ENCODE data around the gene PLAC9.

PLAC9 gene

GRCh38 chr10:80164596-80164995 lies 32.1 kb downstream of the PLAC9 start:
- TF ChIP-seq, protein P1, sequence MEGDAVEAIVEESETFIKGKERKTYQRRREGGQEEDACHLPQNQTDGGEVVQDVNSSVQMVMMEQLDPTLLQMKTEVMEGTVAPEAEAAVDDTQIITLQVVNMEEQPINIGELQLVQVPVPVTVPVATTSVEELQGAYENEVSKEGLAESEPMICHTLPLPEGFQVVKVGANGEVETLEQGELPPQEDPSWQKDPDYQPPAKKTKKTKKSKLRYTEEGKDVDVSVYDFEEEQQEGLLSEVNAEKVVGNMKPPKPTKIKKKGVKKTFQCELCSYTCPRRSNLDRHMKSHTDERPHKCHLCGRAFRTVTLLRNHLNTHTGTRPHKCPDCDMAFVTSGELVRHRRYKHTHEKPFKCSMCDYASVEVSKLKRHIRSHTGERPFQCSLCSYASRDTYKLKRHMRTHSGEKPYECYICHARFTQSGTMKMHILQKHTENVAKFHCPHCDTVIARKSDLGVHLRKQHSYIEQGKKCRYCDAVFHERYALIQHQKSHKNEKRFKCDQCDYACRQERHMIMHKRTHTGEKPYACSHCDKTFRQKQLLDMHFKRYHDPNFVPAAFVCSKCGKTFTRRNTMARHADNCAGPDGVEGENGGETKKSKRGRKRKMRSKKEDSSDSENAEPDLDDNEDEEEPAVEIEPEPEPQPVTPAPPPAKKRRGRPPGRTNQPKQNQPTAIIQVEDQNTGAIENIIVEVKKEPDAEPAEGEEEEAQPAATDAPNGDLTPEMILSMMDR (conservative IDR thresholded peaks at IDR 0.05) = no peak
- H3K27ac ChIP-seq = no peak overlapping the region

DNA sequence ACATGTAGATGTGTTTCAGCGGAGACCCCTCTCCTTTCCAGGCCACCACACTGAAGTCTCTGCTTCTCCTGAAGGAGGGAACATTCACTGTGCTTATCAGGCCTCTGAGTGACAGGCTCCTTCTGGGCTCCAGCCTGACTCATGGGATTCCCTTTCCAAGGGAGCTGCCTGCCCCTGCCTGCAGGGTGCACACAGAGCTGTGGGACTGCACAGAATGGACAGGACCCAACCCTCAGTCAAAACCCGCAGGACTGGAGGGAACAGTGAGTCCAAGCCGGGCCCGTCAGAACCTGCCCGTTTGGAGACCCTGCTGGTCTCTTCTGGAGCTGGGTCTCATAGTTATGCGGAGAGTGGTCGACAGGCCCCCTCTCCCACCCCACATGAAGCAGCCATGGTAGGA lies 32.6 kb downstream of the PLAC9 start:
- no peak overlapping the region for H3K27ac ChIP-seq
- TF ChIP-seq, protein P1 (conservative IDR thresholded peaks at IDR 0.05) = no peak

DNA sequence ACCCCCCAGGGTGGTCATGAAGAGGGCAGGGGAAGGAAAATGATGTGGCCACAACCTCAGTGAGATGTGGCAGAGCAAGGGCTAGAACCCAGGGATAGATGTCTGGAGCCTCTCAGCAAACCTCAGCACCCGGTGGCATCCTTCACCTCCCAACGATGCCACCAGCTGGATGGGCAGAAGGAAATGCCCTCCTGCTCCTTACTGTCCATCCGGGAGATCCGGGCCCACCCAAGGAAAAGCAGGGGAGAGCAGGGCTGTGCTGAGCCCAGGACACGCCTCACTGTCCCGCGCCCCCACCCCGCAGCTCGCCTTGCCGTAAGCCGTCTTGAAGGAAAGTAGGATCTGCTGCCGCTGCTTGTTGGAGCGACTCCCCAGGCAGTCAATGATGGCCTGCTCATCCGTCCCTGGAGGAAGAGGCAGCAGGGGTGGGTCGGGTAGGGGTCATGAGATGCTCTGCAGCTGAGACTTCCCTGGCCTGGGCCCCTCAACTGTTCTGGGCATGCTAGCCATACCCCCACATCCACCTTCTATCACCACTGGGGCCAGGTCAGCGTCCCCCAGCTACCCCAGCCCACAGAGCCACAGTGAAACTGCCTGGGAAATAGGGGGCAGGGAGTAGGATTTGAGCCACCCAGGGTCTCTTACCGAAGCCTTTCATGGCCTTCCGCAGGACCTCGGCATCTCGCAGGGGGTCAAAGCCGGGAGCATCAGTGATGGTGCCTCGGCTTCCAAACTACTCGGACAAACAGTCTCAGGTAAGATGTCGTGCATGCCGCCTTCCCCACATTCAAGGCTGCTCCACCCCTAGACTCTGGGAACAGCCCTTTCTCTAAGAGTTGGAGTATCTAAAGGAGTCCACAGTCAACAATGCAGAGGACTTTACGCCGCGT lies 34.3 kb downstream of the PLAC9 start:
- TF ChIP-seq, protein P1 (conservative IDR thresholded peaks at IDR 0.05) = no peak
- H3K27ac ChIP-seq = no peak overlapping the region

GRCh38 chr10:80167471-80168161 lies 35.1 kb downstream of the PLAC9 start:
- no peak overlapping the region for H3K27ac ChIP-seq
- TF ChIP-seq, protein P1 (conservative IDR thresholded peaks at IDR 0.05) = no peak

DNA sequence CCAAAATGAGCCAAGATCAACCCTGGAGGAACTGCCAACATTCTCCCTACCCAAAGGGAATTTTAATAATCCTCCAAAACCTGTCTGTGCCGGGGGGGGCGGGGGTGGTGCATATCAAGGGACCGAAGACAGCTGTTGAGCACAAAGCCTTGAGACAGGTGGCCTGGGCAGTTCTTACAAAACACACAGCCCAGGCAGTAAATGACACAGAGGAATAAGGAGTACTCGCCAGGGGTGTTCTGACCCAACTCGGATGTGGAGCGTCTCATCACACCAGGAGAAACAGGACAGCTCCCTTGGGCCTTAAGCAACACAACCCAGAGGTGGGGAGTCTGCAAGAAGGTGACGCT lies 35.6 kb downstream of the PLAC9 start:
- TF ChIP-seq, protein P1 (conservative IDR thresholded peaks at IDR 0.05) = no peak
- H3K27ac ChIP-seq = no peak overlapping the region

GRCh38 chr10:80168679-80169380 lies 36.3 kb downstream of the PLAC9 start:
- peak overlapping the region; percentile 96; the same call in 1 of the 2 replicates for H3K27ac ChIP-seq
- TF ChIP-seq, protein P1 (conservative IDR thresholded peaks at IDR 0.05) = no peak

- TF ChIP-seq, protein P1 (conservative IDR thresholded peaks at IDR 0.05) = no peak
- peak overlapping the region; percentile 96 for H3K27ac ChIP-seq
Observed at GRCh38 chr10:80170026-80170425, 37.5 kb downstream of the PLAC9 start.
